ENCODE data around the gene GABRA5. TPM values are rescaled to one million over a fixed set of nuclear protein-coding genes. Genes with fewer than 3 reads are reported as not detected.

The GABRA5 gene
- total and polyA plus RNA-seq, 12 donors, result 0.17 TPM; not detected in 11

DNA sequence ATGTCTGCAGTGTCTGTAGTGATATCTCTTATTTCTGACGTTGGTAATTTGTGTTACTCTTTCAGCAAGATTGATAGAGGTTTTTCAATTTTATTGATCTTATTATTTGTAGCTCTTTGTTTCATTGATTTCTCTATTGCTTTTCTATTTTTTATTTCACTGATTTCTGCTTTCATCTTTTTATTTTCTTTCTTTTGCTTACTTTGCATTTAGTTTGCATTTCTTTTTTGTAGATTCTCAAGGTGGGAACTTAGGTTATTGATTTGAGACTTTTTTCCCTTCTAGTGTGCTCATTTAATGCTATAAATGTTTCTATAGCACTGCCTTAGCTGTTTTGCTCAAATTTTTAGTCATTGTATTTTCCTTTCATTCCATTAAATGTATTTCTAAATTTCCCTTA is 54.6 kb downstream of the GABRA5 start:
- Histone ChIP-seq H3K4me3 (no peak overlapping the region), H3K27ac (no peak overlapping the region), H3K4me1 (no peaks in the 10 kb centered on the region), H3K27me3 (no peaks in the 10 kb centered on the region), H3K9me3 (peaks cover 0 to 62% (median 26%) of the 10 kb centered on the region in 11 donors), H3K36me3 (no peaks in the 10 kb centered on the region)
- intact Hi-C loops (cut with DNase I), result no loop called here
- no peak for DNase-seq
- ATAC-seq, result no peak
- TF ChIP-seq, protein P1, sequence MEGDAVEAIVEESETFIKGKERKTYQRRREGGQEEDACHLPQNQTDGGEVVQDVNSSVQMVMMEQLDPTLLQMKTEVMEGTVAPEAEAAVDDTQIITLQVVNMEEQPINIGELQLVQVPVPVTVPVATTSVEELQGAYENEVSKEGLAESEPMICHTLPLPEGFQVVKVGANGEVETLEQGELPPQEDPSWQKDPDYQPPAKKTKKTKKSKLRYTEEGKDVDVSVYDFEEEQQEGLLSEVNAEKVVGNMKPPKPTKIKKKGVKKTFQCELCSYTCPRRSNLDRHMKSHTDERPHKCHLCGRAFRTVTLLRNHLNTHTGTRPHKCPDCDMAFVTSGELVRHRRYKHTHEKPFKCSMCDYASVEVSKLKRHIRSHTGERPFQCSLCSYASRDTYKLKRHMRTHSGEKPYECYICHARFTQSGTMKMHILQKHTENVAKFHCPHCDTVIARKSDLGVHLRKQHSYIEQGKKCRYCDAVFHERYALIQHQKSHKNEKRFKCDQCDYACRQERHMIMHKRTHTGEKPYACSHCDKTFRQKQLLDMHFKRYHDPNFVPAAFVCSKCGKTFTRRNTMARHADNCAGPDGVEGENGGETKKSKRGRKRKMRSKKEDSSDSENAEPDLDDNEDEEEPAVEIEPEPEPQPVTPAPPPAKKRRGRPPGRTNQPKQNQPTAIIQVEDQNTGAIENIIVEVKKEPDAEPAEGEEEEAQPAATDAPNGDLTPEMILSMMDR (IDR thresholded peaks at IDR 0.05), result no peak
- 39 to 53% methylated on average over 1 of the region's 1 CpG for WGBS, 2 donors

DNA sequence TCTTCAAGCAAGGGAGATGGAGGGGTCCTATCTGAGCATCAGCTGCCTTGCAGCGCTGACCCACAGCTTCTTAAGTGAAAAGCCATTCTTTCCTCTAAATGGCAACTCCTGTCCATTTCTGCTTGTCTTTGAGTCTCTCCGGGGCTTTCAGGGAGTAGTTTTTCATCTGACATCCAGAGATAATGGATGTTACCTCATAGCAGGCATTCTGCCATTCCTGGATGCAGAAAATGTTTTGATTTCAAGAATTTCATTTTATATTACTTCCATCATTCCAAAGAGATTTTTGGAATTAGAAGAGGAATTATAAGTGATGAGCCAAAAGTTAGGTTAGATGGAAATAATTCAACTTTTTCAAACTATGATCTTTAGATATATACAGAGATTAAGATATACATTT is 59.2 kb downstream of the GABRA5 start:
- Histone ChIP-seq H3K36me3 (no peaks in the 10 kb centered on the region), H3K4me3 (no peak overlapping the region), H3K9me3 (peaks cover 0 to 17% (median 7%) of the 10 kb centered on the region in 11 donors), H3K27me3 (peaks cover 0 to 5% (median 0%) of the 10 kb centered on the region in 7 donors), H3K4me1 (no peaks in the 10 kb centered on the region), H3K27ac (no peak overlapping the region)
- DNase-seq (no peak), ATAC-seq (no peak)
- 66 to 69% methylated on average over 2 of the region's 2 CpGs for WGBS, 2 donors
- intact Hi-C loops (cut with DNase I), result no loop called here
- TF ChIP-seq, protein P1 (IDR thresholded peaks at IDR 0.05), result no peak

DNA sequence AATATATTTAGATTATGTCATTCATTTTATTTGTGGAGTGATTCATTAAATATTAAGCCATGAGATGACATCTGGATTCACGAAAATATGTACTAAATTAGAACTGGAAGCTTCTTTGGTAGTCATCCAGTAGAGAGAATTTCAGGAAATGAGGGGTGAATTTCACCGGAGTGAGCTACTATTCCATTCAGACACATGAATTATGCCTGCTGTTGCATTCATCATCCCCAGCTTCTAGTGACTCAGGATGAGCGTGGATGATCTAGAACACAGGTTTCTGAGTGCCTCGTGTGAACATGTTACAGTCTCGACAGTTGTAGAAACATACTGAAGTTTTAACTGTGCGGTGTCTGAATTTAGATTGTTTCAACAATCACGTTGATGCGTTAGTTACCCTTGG is 61.2 kb downstream of the GABRA5 start:
- TF ChIP-seq, protein P1 (IDR thresholded peaks at IDR 0.05), result no peak
- intact Hi-C loops (cut with DNase I), result no loop called here
- no peaks in the 10 kb centered on the region for H3K4me1 ChIP-seq
- no peak for DNase-seq
- WGBS, 2 donors, result 70 to 77% methylated on average over 8 of the region's 8 CpGs
- no peak overlapping the region for H3K4me3 ChIP-seq
- H3K27me3 ChIP-seq, result peaks cover 0 to 5% (median 0%) of the 10 kb centered on the region in 7 donors
- no peak for ATAC-seq
- H3K36me3 ChIP-seq, result no peaks in the 10 kb centered on the region
- H3K27ac ChIP-seq, result no peak overlapping the region
- H3K9me3 ChIP-seq, result no peaks in the 10 kb centered on the region

DNA sequence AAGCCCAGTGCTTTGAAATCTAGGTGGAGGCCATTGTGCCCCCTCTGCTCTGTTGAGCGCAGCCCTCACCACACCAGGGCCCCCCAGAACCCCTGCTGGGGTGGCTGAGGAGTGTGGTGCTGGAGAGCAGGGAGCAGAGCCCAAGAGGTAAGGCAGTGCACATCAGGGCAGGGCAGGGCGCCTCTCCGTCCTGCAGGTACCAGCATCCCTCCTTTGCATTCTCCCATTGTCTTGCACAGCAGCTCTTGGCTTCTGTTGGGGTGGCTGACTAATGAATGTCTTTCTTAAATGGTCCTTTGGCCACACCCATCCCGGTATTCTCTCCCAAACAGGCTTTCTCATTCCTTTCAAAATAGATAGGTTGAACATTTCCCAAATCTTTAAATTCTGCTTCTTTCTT is 62.7 kb downstream of the GABRA5 start:
- H3K4me3 ChIP-seq, result no peak overlapping the region
- 71 to 79% methylated on average over 4 of the region's 4 CpGs for WGBS, 2 donors
- peaks cover 0 to 5% (median 0%) of the 10 kb centered on the region in 7 donors for H3K27me3 ChIP-seq
- no peaks in the 10 kb centered on the region for H3K4me1 ChIP-seq
- DNase-seq, result no peak
- intact Hi-C loops (cut with DNase I), result no loop called here
- ATAC-seq, result no peak
- TF ChIP-seq, protein P1 (IDR thresholded peaks at IDR 0.05), result no peak
- no peaks in the 10 kb centered on the region for H3K9me3 ChIP-seq
- no peaks in the 10 kb centered on the region for H3K36me3 ChIP-seq
- H3K27ac ChIP-seq, result no peak overlapping the region
